Tibial nerve (tissue), 4 donors: ENCODE results near the gene PSIP1. TPM values are rescaled to one million over a fixed set of nuclear protein-coding genes. Genes with fewer than 3 reads are reported as not detected.

Source experiments
- DNase-seq, 2 donors: peaks; one replicate each; pipeline ENCODE4 v3.0.0-alpha.2; 2019; ENCODE audit warnings: low spot score in 2 of 2
- H3K27ac ChIP-seq, 4 donors: fragments of 200-600 bp; sonication (generic) in 3 of 4; one replicate each; pipeline ENCODE4 v1.5.1; 2017 to 2019; ENCODE audit warnings: mild to moderate bottlenecking in 1 of 4
- H3K27me3 ChIP-seq, 2 donors: fragments of 200-600 bp; sonication (generic) in 1 of 2; one replicate each; pipeline versions ENCODE4 v1.5.1 to v1.6.0; 2017 to 2019
- H3K36me3 ChIP-seq, 3 donors: fragments of 200-600 bp; sonication (generic); one replicate each; pipeline ENCODE4 v1.5.1; 2018 to 2019
- H3K4me1 ChIP-seq, 4 donors: fragments of 200-600 bp; sonication (generic) in 3 of 4; one replicate each; pipeline ENCODE4 v1.5.1; 2017 to 2019
- H3K4me3 ChIP-seq, 4 donors: fragments of 200-600 bp; sonication (generic) in 3 of 4; one replicate each; pipeline ENCODE4 v1.5.1; 2017 to 2019; ENCODE audit warnings: mild to moderate bottlenecking in 1 of 4, moderate library complexity in 1 of 4
- H3K9me3 ChIP-seq, 4 donors: fragments of 200-600 bp; sonication (generic) in 3 of 4; one replicate each; pipeline ENCODE4 v1.5.1; 2017 to 2019
- CTCF ChIP-seq, 5 experiments: fragments of 200-600 bp in 3 of 5; fragments of 450-650 bp in 2 of 5; sonication (generic) in 3 of 5; IDR thresholded peaks; one replicate each; pipeline ENCODE4 v1.5.1; 2016 to 2019; ENCODE audit warnings: antibody characterized with exemption in 5 of 5, mild to moderate bottlenecking in 3 of 5, moderate library complexity in 2 of 5
- EP300 ChIP-seq, 2 donors: sonication (generic); formaldehyde crosslinking; IDR thresholded peaks; one replicate each; pipeline ENCODE4 v1.6.1; 2017; ENCODE audit warnings: antibody characterized with exemption in 2 of 2, mild to moderate bottlenecking in 1 of 2
- POLR2A ChIP-seq, 2 donors: fragments of 450-650 bp; IDR thresholded peaks; one replicate each; pipeline ENCODE4 v1.6.1; 2017; ENCODE audit warnings: antibody characterized with exemption in 2 of 2, mild to moderate bottlenecking in 2 of 2, moderate library complexity in 2 of 2
- WGBS, 2 donors: methylation state at CpG; one replicate each; pipeline ENCODE4 v1.1.5; 2018; 5-methylcytosine and 5-hydroxymethylcytosine counted together
- total RNA-seq, 4 donors: library from RNA; depleted of rRNA; stranded (reverse); fragments of >200 nt; gene quantifications; one replicate each; pipeline ENCODE4 v1.1.0, GENCODE V29; 2016

The PSIP1 gene
- total RNA-seq, 4 donors from 2014 or later, result 57.6 to 121 (median 97.9) TPM

DNA sequence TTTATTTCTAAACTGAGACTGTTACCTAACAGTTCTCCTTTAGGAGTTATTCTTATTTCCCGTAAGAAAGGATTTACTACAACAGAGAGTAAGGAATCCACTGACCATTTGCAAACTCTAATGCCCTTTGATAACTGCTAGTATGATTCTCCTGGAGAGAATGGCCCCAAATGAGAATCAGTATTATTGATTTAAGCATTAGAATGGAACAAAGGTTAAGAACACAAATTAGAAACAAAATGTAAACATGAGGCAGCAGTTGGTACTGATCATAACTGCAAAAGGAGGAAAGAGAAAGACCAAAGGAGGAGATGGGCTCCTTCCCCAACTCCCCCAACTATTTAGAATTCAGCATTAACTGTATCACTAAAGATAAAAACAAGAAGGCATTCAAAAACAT lies 30.7 kb downstream of the PSIP1 start:
- 53 to 55% methylated on average over 1 of the region's 1 CpG for WGBS, 2 donors
- Histone ChIP-seq H3K4me3 (no peak overlapping the region), H3K4me1 (peaks cover 0 to 12% (median 0%) of the 10 kb centered on the region in 4 donors), H3K27ac (no peak overlapping the region), H3K36me3 (peaks cover 0 to 40% (median 0%) of the 10 kb centered on the region in 3 donors), H3K9me3 (no peaks in the 10 kb centered on the region), H3K27me3 (no peaks in the 10 kb centered on the region)
- no peak for DNase-seq
- no peak for TF ChIP-seq POLR2A (IDR thresholded peaks at IDR 0.05)
- no peak for TF ChIP-seq EP300 (IDR thresholded peaks at IDR 0.05)
- no peak for TF ChIP-seq CTCF (IDR thresholded peaks at IDR 0.05)

DNA sequence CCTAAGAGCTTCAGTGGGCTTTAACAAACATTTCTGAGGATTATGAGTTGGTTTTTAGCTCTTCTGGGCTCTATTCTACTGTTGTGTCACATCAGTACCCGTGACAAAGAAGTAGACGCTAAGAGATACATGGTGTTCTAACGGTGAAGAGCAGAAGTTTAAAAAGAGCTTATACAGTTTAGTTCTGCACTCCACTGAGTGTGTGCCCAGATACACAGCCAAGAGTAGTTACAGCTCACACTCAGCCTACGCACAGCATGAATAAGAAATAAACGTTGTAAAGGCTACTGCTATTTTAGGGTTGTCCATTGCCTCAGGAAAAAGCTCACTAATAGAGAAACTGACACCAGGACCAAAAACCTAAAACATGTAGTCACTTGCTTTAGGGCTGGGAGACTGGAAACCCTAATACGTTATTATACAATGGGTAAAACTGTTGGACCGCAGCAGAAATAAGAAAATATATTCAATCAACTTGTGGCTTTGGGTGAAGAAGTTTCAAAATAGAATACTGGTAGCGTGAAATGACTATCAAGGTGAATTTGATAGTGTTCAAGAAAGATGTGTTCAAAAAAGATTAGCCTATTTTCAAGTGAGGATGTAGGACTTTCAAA lies 34.7 kb downstream of the PSIP1 start:
- 90% methylated on average over 8 of the region's 8 CpGs for WGBS, 2 donors
- TF ChIP-seq EP300 (IDR thresholded peaks at IDR 0.05) (no peak), CTCF (IDR thresholded peaks at IDR 0.05) (no peak)
- no peak overlapping the region for H3K4me3 ChIP-seq
- no peaks in the 10 kb centered on the region for H3K27me3 ChIP-seq
- no peak for DNase-seq
- H3K9me3 ChIP-seq, result no peaks in the 10 kb centered on the region
- H3K36me3 ChIP-seq, result peaks cover 0 to 42% (median 0%) of the 10 kb centered on the region in 3 donors
- H3K4me1 ChIP-seq, result peaks cover 0 to 12% (median 0%) of the 10 kb centered on the region in 4 donors
- no peak overlapping the region for H3K27ac ChIP-seq

- TF ChIP-seq POLR2A (IDR thresholded peaks at IDR 0.05) (no peak), EP300 (IDR thresholded peaks at IDR 0.05) (no peak), CTCF (IDR thresholded peaks at IDR 0.05) (no peak)
- H3K27ac ChIP-seq, result no peak overlapping the region
- H3K4me1 ChIP-seq, result no peaks in the 10 kb centered on the region
- no peaks in the 10 kb centered on the region for H3K9me3 ChIP-seq
- DNase-seq, result no peak
- no peaks in the 10 kb centered on the region for H3K27me3 ChIP-seq
- H3K4me3 ChIP-seq, result no peak overlapping the region
- 91 to 93% methylated on average over 2 of the region's 2 CpGs for WGBS, 2 donors
- peaks cover 0 to 66% (median 7%) of the 10 kb centered on the region in 3 donors for H3K36me3 ChIP-seq
These were observed 40.9 kb downstream of the PSIP1 start for GRCh38 chr9:15469862-15470261.

- no peak overlapping the region for H3K27ac ChIP-seq
- H3K4me3 ChIP-seq, result no peak overlapping the region
- peaks cover 0 to 71% (median 7%) of the 10 kb centered on the region in 3 donors for H3K36me3 ChIP-seq
- TF ChIP-seq EP300 (IDR thresholded peaks at IDR 0.05) (no peak), CTCF (IDR thresholded peaks at IDR 0.05) (no peak), POLR2A (IDR thresholded peaks at IDR 0.05) (no peak)
- 61 to 71% methylated on average over 1 of the region's 1 CpG for WGBS, 2 donors
- H3K9me3 ChIP-seq, result no peaks in the 10 kb centered on the region
- no peaks in the 10 kb centered on the region for H3K4me1 ChIP-seq
- no peaks in the 10 kb centered on the region for H3K27me3 ChIP-seq
- no peak for DNase-seq
These were observed 41.4 kb downstream of the PSIP1 start for GRCh38 chr9:15469406-15469805.

DNA sequence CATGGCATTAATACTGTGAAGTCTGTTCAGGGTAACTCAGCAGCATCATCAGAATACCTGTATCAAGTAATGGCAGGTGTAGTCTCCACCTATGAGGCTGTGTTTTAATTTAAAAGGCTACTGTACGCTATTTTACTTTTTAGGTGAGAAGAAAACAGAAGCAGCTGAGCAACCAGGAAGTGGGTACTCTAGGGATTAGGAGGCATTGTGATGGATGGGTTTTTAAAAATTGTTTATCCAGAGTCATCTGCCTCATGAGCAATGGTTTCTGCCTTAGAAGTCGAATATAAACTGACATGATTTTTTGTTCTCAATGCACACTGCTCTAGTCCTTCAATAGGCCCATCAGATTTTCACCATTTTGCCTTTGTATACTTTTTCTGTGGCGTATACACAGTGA lies 42.6 kb downstream of the PSIP1 start:
- DNase-seq, result no peak
- no peaks in the 10 kb centered on the region for H3K9me3 ChIP-seq
- H3K4me3 ChIP-seq, result no peak overlapping the region
- peaks cover 0 to 72% (median 7%) of the 10 kb centered on the region in 3 donors for H3K36me3 ChIP-seq
- WGBS, 2 donors, result 69 to 85% methylated on average over 3 of the region's 3 CpGs
- H3K4me1 ChIP-seq, result no peaks in the 10 kb centered on the region
- TF ChIP-seq EP300 (IDR thresholded peaks at IDR 0.05), result no peak
- TF ChIP-seq POLR2A (IDR thresholded peaks at IDR 0.05), result no peak
- TF ChIP-seq CTCF (IDR thresholded peaks at IDR 0.05), result no peak
- H3K27ac ChIP-seq, result no peak overlapping the region
- no peaks in the 10 kb centered on the region for H3K27me3 ChIP-seq
